Body of pancreas (tissue), 4 donors: ENCODE data around the gene C1orf198. TPM values are rescaled to one million over a fixed set of nuclear protein-coding genes. Genes with fewer than 3 reads are reported as not detected.

Experiments used
- ATAC-seq: fragments of 150-250 bp; one replicate; pipeline ENCODE4 v1.9.1; 2016
- DNase-seq, 4 donors: peaks; one replicate each; pipeline ENCODE4 v3.0.0-alpha.2; 2019
- H3K27ac ChIP-seq, 4 donors: fragments of 200-600 bp; sonication (generic); 1 replicate in 3 of 4; 2 replicates in 1 of 4; pipeline versions ENCODE4 v1.5.1 to v1.6.1; 2016 to 2019; ENCODE audit warnings: mild to moderate bottlenecking in 1 of 4, mixed read lengths in 1 of 4, moderate library complexity in 1 of 4
- H3K27me3 ChIP-seq, 2 donors: fragments of 200-600 bp; sonication (generic); one replicate each; pipeline ENCODE4 v1.6.0; 2016; ENCODE audit warnings: mild to moderate bottlenecking in 1 of 2
- H3K36me3 ChIP-seq, 2 donors: fragments of 200-600 bp; sonication (generic); replicated peaks in 1 of 2; 2 replicates each; pipeline ENCODE4 v1.5.1; 2016; ENCODE audit warnings: low read depth in 2 of 2; ENCODE audit not compliant: insufficient read depth in 1 of 2
- H3K4me1 ChIP-seq: fragments of 200-600 bp; sonication (generic); one replicate; pipeline ENCODE4 v1.6.0; 2016
- H3K4me3 ChIP-seq, 2 donors: fragments of 200-600 bp; sonication (generic); 1 replicate in 1 of 2; 2 replicates in 1 of 2; pipeline ENCODE4 v1.5.1; 2016 to 2019
- H3K9me3 ChIP-seq, 3 donors: fragments of 200-600 bp; sonication (generic); 1 replicate in 2 of 3; 2 replicates in 1 of 3; pipeline ENCODE4 v1.5.1; 2016
- CTCF ChIP-seq, 7 experiments: fragments of 450-650 bp in 4 of 7; fragments of 200-600 bp in 3 of 7; sonication (generic) in 3 of 7; IDR thresholded peaks; one replicate each; pipeline ENCODE4 v1.5.1; 2016 to 2019; ENCODE audit warnings: antibody characterized with exemption in 7 of 7
- POLR2A ChIP-seq, 3 donors: fragments of 450-650 bp; IDR thresholded peaks; one replicate each; pipeline ENCODE4 v1.6.1; 2016; ENCODE audit warnings: antibody characterized with exemption in 3 of 3, mild to moderate bottlenecking in 2 of 3
- WGBS, 2 donors: methylation state at CpG; one replicate each; pipeline ENCODE4 v1.1.5; 2017; 5-methylcytosine and 5-hydroxymethylcytosine counted together
- intact Hi-C: fragments of 100-400 bp; cut with DNase I; formaldehyde crosslinking; loops from one replicate; pipeline ENCODE4 v1.15.1; 2023
- total RNA-seq, 2 donors: library from RNA; depleted of rRNA; stranded (reverse); fragments of >200 nt; gene quantifications; one replicate each; pipeline ENCODE4 v1.1.0, GENCODE V29; 2016

The C1orf198 gene
- total RNA-seq, 2 donors from 2014 or later = 29.0 to 66.7 TPM

- ATAC-seq (no peak), DNase-seq (no peak)
- H3K4me3 ChIP-seq = no peak overlapping the region
- no peak overlapping the region for H3K27ac ChIP-seq
- H3K9me3 ChIP-seq = no peaks in the 10 kb centered on the region
- intact Hi-C loops = no loop called here
- peaks cover 2% of the 10 kb centered on the region for H3K4me1 ChIP-seq
- TF ChIP-seq CTCF (IDR thresholded peaks at IDR 0.05) = no peak
- TF ChIP-seq POLR2A (IDR thresholded peaks at IDR 0.05) = no peak
- H3K36me3 ChIP-seq = peaks cover 4 to 14% of the 10 kb centered on the region in 2 donors
- 92 to 93% methylated on average over 25 to 28 of the region's 28 CpGs for WGBS, 2 donors
- no peaks in the 10 kb centered on the region for H3K27me3 ChIP-seq
Measured at GRCh38 chr1:230843503-230844309, 24.6 kb downstream of the C1orf198 start.

GRCh38 chr1:230842801-230843200 lies 25.5 kb downstream of the C1orf198 start:
- H3K4me1 ChIP-seq = no peaks in the 10 kb centered on the region
- H3K9me3 ChIP-seq = no peaks in the 10 kb centered on the region
- H3K4me3 ChIP-seq = no peak overlapping the region
- intact Hi-C loops = no loop called here
- no peak for TF ChIP-seq POLR2A (IDR thresholded peaks at IDR 0.05)
- no peak for TF ChIP-seq CTCF (IDR thresholded peaks at IDR 0.05)
- peaks cover 4 to 14% of the 10 kb centered on the region in 2 donors for H3K36me3 ChIP-seq
- WGBS, 2 donors = 94 to 98% methylated on average over 8 of the region's 8 CpGs
- H3K27me3 ChIP-seq = no peaks in the 10 kb centered on the region
- H3K27ac ChIP-seq = no peak overlapping the region
- ATAC-seq (no peak), DNase-seq (no peak)

- H3K4me3 ChIP-seq = no peak overlapping the region
- no peak overlapping the region for H3K27ac ChIP-seq
- no peak for DNase-seq
- no peaks in the 10 kb centered on the region for H3K4me1 ChIP-seq
- 85 to 92% methylated on average over 10 of the region's 10 CpGs for WGBS, 2 donors
- no peak for TF ChIP-seq CTCF (IDR thresholded peaks at IDR 0.05)
- TF ChIP-seq POLR2A (IDR thresholded peaks at IDR 0.05) = no peak
- H3K27me3 ChIP-seq = no peaks in the 10 kb centered on the region
- H3K36me3 ChIP-seq = peaks cover 4 to 14% of the 10 kb centered on the region in 2 donors
- intact Hi-C loops = no loop called here
- ATAC-seq = no peak
- no peaks in the 10 kb centered on the region for H3K9me3 ChIP-seq
Measured at GRCh38 chr1:230839173-230839572, 29.1 kb downstream of the C1orf198 start.

GRCh38 chr1:230836793-230837192 lies 31.5 kb downstream of the C1orf198 start:
- intact Hi-C loops = no loop called here
- DNase-seq = no peak
- WGBS, 2 donors = 88 to 95% methylated on average over 5 of the region's 5 CpGs
- Histone ChIP-seq H3K4me1 (no peaks in the 10 kb centered on the region), H3K9me3 (no peaks in the 10 kb centered on the region), H3K27ac (no peak overlapping the region), H3K36me3 (peaks cover 1 to 2% of the 10 kb centered on the region in 2 donors), H3K4me3 (no peak overlapping the region), H3K27me3 (no peaks in the 10 kb centered on the region)
- ATAC-seq = no peak
- no peak for TF ChIP-seq POLR2A (IDR thresholded peaks at IDR 0.05)
- no peak for TF ChIP-seq CTCF (IDR thresholded peaks at IDR 0.05)

GRCh38 chr1:230836347-230836746 lies 32.0 kb downstream of the C1orf198 start:
- 93 to 96% methylated on average over 5 of the region's 5 CpGs for WGBS, 2 donors
- H3K4me3 ChIP-seq = no peak overlapping the region
- intact Hi-C loops = no loop called here
- ATAC-seq (no peak), DNase-seq (no peak)
- TF ChIP-seq POLR2A (IDR thresholded peaks at IDR 0.05) (no peak), CTCF (IDR thresholded peaks at IDR 0.05) (no peak)
- H3K27ac ChIP-seq = no peak overlapping the region
- no peaks in the 10 kb centered on the region for H3K9me3 ChIP-seq
- H3K4me1 ChIP-seq = no peaks in the 10 kb centered on the region
- H3K27me3 ChIP-seq = no peaks in the 10 kb centered on the region
- no peaks in the 10 kb centered on the region for H3K36me3 ChIP-seq
